ENCODE data around the gene VSX2.

The VSX2 gene

DNA sequence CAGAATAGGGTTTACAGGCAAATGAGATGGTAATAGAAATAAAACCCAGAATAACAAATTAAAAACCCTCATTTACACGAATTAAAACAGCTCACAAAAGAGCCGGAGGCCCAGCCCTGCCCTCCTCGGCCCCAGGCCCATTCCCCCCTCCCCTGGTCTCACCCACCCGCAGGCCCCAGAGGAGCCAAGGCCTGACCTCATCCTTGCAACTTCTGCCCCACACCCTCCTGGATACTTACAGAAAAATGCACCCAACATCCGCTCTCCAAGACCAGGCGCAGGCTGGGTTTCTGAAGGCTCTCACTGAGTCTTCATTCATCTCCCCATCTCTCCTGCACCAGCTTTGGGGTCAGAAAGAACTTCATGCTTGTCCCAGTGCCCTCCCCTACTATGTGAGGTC lies 16.2 kb upstream of the VSX2 start:
- DNase-seq = no peak

DNA sequence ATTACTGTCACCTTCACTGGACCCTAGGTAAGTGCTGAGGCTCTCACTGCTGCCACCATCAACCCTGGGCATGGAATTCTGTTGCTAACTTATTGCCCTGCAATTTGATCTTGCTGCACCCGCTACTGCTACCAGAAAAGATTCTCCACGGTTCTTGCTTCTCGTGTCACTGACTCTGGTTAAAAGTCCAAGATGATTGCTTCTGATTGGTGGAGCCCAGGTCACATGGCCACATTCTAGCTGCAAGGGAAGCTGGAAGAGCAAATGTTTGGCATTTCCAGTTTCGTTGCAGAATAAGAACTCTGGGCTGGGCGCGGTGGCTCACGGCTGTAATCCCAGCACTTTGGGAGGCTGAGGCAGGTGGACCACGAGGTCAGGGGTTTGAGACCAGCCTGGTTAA lies 7.5 kb upstream of the VSX2 start:
- no peak for DNase-seq

DNA sequence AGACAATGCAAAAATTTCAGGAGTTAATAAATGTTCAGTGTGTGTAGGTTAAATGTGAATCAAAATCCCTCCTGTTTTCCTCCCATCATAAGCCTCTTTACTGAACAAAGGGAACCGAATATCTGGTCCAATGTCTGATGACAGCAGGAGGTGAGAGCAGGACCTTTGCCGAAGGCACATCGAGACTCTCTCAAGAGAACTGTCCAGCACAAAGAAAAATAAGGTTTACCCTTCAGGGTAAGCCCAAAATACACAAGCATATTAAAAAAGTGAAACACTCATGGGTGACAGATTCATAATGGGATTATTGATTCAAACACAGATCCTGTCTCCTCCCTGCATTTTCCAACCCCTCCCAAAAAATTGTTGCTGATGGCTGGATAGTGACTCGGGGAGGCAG lies 4.2 kb upstream of the VSX2 start:
- no peak for DNase-seq

DNA sequence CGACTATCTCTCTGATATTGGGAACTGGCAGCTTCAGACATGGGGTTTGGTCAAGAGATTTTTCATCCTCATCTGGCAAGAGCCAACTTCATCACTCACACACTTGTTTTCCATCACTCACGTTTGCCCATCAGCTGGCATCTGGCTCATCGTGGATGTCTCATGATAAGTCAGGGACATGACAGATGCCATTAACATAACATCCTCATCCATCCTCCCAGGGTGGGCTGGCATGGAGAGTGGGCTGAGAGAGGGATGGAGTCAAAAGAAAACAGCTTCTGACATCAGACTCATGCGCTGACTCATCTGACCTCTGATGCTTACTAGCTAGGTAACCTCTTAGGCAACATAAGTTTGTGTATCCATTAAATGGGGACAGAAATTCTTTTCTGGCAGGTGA lies 1.8 kb upstream of the VSX2 start:
- DNase-seq = no peak

DNA sequence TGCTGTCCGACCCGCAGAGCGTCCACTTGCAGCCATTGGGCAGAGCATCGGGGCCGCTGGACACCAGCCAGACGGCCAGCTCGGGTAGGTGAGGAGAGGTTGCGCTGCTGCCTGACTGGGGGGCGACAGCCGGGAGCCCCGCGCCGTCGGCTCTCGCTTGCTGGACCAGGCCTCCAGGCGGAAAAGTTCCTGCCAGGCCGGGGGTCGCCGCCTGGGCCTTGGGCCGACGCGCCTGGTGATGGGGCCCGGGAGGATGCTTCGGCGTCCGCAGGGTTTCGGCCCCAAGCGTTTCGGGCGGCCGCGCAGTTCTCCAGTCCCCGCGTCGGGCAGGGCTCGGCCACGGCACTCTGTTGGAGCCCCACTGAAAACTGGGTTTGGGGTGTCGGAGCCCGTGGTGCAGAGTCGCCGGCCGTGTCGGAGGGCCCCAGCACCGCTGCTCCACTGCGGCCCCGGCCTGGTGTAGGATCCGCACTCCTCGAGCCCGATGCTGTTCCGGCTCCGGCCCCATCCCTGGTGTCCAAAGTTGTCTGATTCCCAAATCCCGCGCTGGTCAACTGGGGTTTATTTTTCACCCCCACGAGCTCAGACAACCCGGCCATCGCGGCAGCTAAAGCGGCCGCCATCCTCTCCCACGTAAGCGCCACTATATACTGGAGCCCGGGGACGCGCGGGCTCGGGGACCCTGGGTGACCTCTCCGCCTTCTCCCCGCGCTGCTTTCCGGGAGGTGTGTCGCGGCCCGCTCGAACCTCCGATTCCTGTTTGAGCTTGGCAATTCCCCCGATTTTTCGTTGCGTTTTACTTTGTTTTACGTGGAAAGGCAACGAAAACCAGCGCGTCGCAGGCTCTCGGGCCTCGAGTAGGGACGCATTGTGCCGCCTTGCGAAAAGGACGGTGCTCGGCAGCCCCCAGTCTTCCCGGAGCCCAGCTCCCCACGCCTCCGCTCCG lies 872 bp downstream of the VSX2 start:
- no peak for DNase-seq

DNA sequence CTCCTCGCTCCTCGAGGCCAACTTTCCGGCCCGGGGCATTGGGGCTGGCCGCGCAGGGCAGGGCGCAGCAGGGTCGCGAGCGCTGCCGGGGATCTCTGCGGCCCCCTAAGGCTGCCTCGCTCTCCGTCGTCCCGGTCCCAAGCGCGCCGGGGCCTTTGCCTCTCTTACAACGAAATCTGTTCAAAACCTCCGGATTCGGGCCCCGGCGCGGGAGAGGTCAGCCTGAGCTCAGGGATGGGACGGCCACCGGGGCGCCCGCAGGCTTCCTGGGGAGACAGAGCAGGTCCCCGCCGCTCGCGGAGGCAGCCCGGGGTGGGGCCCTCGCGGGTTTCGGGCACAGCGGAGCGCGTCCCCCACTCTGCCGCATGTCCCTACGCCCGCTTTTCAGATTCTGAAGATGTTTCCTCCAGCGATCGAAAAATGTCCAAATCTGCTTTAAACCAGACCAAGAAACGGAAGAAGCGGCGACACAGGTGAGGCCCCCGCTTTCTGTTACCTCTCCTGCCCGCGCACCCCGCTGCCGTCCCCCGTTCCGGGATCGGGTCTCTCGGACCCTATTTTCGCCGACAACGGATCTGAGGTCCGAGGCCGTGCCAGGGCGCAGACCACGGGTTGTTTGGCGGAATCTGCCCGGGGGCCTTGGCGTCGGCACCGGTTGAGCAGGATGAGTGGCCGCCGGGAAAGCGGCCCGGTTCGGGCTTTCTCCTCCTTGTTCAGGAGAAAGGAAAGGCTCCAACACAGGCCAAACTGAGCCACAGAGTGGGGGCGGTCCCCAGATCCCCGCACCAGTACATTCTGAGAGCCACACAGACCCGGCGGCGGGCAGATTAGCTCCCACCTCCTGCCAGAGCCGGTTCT lies 1.8 kb downstream of the VSX2 start:
- no peak for DNase-seq

DNA sequence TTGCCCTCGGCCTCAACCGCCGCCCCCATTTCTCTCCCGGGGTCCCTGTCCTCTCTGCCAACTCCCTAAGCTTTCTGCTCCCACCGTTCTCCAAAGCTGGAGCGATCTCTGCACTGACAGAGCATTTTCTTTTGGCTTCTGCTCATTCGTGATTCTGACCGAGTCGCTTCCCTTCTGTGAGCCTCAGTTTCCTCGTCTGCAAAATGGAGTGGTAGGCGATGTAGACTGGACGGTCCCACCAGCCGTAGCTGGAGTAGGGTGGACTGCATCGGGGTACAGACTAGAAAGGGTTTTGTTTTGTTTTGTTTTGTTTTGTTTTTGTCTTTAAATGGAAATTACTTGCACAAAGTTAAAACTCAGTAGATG lies 2.4 kb downstream of the VSX2 start:
- DNase-seq = no peak

DNA sequence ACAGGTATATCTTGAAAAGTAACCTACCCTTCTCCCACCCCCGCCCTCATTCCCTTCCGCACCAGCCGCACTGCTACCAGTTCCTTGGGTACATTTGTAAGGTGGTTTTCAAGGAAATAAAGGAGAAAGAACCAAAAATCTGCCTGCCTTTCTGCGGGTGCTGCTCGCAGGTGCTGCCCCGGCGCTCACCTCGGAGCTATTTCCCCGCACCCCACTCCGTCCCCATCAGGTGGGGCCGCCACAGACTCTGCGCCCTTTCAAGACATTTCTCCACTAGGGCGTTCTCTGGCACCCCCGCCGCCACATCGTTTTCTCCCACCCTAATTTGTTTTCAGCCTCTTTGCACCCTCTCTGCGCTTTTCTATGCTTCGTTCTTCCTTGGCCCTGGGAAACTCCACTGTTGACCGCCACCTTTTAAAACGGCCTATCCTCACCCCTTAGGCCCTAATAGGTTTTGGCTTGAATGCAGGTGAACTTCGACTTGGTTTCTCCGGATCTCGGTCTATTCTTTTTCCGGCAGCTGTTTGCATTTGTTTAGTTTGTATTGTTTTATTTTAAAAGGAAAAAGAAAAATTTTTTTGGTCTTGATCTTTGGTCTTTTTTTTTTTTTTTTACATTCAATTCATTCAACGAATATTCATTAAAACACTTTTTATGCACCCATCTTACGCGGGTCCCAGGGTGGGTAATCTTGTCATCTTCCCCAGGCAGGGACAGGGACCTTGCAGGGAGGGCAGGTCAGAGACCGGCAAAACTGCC lies 3.0 kb downstream of the VSX2 start:
- no peak for DNase-seq

DNA sequence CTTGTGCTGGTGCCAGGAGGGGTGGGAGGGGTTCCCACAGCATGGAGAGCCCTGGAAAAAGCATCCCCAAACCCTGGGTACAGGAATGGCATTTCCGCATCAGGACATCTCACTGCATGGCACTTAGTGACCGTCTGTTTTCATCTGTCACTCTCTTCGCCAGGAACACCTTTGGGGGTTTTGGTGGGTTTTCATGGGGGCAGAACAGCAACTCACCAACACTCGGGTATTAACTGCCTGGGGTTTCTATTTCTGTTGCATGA lies 3.5 kb downstream of the VSX2 start:
- no peak for DNase-seq

DNA sequence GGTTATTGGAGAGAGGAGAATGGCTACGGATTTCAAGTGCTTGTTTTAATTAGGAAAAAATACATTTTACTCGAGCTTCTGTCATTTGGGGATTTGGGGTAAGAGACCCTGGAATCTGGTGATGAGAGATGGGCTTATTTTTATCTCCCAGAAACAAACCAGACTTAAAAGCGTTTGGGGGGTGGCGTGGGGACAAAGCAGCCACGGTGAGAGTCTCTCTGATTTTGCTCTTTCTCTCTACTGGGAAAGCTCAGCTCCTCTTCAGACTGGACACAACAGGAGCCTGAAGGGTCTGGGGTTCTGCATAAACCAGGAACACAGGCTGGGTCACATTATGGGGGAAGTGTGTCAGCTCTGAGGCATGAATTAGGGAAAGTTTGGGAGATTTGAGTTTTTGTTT lies 3.8 kb downstream of the VSX2 start:
- no peak for DNase-seq

DNA sequence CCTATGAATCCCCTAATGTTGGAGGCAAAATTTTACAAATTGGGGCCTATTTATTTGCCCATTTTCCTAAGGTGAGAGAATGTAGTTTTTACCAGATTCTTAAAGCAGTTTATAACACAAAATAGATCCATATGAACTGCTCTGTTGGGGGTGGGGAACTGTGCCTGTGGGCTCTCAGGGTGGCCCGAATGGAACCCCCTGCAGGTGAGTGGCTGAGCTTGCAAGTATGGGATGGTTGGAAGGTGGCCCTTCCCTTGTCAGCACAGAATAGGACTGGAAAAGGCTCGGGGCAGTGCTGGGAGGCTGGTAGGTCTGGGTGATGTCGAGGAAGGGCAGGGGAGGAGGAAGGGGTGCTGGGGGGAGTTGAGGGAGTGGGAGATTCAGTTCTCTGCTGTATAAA lies 4.9 kb downstream of the VSX2 start:
- DNase-seq = no peak

DNA sequence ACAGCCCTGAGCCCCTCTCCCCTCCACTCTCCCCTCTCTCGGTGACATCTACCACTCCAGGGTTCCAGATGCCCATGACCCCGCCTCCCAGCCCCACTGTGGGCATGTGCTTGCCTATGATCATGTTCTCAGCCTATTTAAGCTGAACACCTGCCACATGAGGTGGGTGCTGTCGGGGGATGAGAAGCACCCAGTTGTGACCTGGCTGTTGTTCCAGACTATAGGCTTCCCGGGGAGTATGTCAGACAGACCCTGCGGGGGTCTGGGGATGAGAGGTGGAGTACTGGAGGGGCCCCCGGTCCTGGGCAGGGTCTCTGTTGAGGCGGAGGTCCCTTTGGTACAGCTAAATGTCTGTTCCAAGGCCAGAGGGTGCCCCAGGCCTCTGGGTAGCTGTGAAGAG lies 6.0 kb downstream of the VSX2 start:
- no peak for DNase-seq

DNA sequence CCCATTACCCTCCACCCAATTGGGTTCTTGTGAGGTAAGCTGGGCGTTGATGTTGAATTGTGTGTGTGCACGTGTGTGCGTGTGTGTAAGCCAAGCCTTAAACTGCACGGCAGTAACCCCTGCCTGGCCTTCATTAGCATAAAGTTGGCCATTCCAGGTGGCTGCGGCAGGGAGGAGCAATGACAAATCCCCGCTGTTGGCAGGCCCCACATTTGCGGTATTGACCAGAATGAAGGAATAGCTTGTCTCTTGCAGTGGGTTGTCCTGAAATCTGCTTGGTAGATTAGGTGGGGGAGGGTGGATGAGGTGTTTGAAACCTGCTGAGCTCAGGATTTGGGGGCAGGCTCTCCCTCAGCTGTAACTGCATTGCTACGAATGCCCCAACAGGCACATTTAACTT lies 7.3 kb downstream of the VSX2 start:
- no peak for DNase-seq

DNA sequence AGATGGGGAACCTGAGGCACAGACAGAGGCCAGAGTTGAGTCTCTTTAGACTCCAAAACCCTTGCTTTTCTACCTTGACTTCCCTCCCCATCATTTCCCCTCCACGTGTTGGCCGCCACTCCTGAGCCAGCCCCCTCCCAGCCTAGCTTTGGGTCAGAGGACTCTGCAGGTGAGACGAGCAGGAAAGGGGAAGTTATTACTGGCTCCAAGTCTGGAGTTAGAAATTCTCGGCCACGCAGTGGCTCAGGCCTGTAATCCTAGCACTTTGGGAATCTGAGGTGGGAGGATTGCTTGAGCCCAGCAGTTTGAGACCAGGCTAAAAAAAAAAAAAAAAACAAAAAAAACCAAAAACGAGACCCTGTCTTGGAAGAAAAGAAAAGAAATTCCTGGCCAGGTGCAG lies 8.8 kb downstream of the VSX2 start:
- no peak for DNase-seq

DNA sequence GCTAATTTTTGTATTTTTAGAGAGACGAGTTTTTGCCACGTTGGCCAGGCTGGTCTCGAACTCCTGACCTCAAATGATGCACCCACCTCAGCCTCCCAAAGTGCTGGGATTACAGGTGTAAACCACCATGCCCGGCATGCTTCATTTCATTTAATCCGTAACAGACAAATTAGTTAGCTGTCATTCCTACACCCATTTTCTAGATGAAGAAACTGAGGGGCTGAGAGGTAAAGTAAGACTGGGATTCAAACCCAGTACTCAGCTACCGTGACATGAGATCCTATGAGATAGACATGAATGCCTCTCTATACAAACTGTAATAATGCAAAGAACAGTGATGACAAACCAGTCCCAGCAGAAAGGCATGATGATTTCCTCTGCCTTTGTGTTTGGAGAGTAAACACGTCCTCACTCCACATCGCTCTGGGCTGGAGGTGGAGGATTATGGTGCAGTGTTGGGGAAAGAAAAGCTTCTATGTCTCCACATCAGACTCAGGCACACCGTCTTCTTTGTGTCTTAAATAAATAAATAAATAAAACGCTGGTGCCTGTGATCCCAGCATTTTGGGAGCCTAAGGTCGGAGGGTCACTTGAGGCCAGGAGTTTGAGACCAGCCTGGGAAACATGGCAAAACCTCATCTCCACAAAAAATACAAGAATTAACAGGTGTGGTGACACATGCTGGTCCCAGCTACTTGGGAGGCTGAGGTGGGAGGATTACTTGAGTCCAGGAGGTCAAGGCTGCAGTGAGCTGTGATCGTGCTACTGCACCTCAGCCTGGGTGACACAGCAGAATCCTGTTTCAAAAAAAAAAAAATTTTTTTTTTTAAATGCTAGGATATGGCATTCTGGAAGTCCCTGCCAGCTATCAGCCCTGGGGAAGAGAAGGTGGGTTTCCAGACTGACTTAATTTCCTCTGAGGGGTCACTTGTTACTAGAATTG lies 10.5 kb downstream of the VSX2 start:
- no peak for DNase-seq

DNA sequence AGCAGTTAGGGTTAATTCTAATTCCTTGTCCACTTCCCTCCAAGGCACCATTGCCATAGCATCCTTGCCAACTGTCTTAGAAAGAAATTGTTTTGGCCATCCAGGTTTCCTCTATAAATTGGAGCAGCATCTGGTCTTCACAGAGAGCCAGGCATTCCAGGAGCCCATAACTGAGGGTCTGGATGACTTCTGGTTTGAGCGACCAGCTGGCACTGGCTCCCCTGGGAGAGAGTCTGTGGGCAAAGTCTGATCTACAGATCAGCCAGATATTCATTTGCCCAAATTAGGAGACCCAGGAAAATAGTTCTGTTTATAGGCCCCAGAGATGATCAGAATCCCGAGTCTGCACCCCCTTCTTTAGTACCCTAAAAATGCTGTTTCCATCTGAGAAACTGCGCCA lies 16.0 kb downstream of the VSX2 start:
- DNase-seq = no peak

DNA sequence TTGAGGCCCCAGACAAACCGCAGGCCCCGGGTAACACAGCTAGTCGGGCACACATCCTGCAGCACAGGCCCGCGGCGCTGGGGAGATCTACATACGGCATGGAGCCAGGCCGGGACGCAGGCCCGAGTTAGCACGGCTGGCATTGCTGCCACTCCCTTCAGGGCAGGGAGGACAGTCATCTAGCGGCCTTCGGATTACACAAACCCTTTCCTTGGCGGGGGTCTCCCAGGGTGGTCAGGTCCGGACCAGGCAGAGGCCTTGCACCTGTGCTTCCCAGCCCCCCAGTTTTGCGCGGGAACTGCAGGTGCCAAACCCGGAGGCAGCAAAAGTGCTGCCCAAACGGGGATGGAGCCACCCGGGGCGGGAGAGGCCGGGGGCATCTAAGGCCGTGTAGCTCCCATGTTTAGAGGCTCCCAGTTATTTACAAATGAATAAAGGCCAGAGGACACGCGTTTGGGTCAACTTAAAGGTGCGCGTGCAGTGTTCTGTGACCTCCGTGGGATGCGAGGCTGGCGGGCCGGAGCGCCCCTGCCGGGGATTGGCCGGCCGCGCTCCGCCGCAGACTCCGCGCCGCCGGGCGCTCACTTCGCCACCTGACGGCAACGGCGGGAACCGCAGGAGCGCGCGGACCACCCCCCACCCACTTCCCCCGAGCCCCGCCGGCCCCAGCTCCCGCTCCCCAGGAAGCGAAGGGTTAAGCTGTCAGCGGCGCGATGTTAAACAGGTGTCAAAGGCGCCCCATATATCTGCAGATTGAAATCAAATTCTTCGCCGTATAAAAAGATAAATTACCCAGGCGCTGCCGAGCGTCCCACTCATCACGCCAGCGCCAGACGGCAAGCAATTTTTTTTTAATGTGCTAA lies 18.1 kb downstream of the VSX2 start:
- no peak for DNase-seq

DNA sequence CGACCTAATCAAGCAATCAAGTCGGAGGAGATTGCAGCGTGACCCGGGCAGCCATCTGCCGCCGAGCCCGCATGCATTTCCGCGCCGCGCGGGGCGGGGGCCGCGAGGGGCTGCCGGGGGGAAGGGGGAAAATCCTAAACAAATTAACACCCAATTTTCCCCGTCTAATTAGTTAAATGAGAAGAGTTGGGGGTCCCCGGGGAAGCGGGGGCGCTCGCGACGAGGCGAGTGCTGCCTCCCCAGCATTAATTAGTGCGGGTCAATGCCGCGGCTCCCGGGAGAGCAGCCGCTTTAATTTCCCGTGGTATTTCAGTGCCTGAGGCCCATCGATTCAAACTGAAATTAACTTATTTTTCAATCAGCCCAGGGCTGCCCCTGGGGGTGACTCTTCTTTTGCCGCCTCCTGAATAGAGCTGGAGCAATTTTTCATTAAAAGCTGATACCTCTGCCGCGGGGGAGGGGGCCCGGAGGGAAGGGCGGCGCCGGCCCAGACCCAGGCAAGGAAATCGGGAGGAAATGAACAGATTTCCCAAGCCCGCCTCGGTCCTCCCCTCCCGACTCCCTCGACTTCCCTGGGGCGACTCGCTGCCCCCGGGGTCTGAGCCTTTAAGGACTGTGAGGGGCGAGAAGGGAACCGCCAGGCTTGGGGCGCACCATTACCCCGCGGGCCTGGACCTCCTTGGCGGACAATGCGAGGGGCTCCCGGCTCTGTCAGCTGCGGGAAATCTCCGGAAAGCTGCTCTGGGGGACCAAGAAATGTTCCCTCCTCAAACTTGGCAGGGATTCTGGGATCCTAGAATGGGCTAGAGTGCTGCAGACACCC lies 18.9 kb downstream of the VSX2 start:
- DNase-seq = no peak

DNA sequence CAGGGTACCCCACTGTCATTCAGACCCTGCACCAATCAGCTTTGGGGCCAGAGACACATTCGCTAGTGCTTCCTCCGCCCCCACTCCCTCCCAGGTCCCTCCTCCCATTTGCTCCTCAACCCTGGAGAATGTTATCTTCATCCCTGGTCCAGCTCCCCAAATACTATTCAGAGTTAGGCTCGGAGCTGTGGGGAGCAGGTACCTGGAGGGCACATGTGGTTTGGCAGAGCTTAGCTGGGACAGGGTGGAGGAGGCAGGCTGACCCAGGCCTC lies 19.5 kb downstream of the VSX2 start:
- no peak for DNase-seq

DNA sequence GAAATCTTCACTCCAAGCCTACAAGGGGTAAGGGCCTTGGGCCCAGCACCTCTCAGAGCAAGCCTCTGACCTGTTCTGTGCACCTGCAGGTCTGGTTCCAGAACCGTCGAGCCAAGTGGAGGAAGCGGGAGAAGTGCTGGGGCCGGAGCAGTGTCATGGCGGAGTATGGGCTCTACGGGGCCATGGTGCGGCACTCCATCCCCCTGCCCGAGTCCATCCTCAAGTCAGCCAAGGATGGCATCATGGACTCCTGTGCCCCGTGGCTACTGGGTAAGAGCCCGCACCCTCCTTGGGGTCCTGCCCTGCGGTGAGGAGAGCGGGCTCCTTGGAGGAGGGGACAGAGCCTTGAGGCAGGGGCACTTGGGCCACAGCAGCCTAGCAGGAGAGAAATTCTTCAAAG lies 20.3 kb downstream of the VSX2 start:
- DNase-seq = no peak
